Activated T-helper 17 cell treated with anti-CD3 and anti-CD28 coated beads, Interleukin-2, amount 50 U/mL, for 72 hours (primary cell): ENCODE data around the gene GFM1. TPM values are rescaled to one million over a fixed set of nuclear protein-coding genes. Genes with fewer than 3 reads are reported as not detected.

Source experiments
- ATAC-seq: fragments of 150-1000 bp; cut with Tn5 transposase; replicated peaks from 2 replicates; pipeline ENCODE4 v1.10.0; 2021; ENCODE audit warnings: mild to moderate bottlenecking, moderate library complexity
- H3K27ac Mint-ChIP-seq: one replicate; pipeline ENCODE4 v1.8.0; 2022; ENCODE audit warnings: mixed read lengths
- H3K27me3 Mint-ChIP-seq: one replicate; pipeline ENCODE4 v1.8.0; 2022; ENCODE audit warnings: mixed read lengths
- H3K36me3 Mint-ChIP-seq: one replicate; pipeline ENCODE4 v1.8.0; 2022; ENCODE audit warnings: low read depth, mild to moderate bottlenecking, mixed read lengths
- H3K4me1 Mint-ChIP-seq: one replicate; pipeline ENCODE4 v1.8.0; 2022; ENCODE audit warnings: mixed read lengths
- H3K4me3 Mint-ChIP-seq: one replicate; pipeline ENCODE4 v1.8.0; 2022; ENCODE audit warnings: mild to moderate bottlenecking, mixed read lengths
- H3K9me3 Mint-ChIP-seq: one replicate; pipeline ENCODE4 v1.8.0; 2022; ENCODE audit warnings: mixed read lengths
- total RNA-seq, 2 donors: library from RNA; stranded (reverse); gene quantifications; one replicate each; pipeline ENCODE4 v1.2.3, GENCODE V29; 2022

The GFM1 gene
- 10 to 100 TPM; 40.6 to 69.1 TPM for total RNA-seq

GRCh38 chr3:158644345-158644908 lies at the start of gene GFM1:
TSS of gene GFM1 (plus strand) at chr3:158644527. CDS start at chr3:158644635, 108 bp downstream.
- H3K36me3 Mint-ChIP-seq = peaks cover 38% of the 10 kb centered on the region
- peak within 1 kb of the TSS; percentile 93 for H3K4me3 Mint-ChIP-seq
- no peaks in the 10 kb centered on the region for H3K27me3 Mint-ChIP-seq
- no peaks in the 10 kb centered on the region for H3K9me3 Mint-ChIP-seq
- H3K27ac Mint-ChIP-seq = peak within 1 kb of the TSS; percentile 91
- peak; percentile 96 for ATAC-seq
- peaks cover 24% of the 10 kb centered on the region for H3K4me1 Mint-ChIP-seq

DNA sequence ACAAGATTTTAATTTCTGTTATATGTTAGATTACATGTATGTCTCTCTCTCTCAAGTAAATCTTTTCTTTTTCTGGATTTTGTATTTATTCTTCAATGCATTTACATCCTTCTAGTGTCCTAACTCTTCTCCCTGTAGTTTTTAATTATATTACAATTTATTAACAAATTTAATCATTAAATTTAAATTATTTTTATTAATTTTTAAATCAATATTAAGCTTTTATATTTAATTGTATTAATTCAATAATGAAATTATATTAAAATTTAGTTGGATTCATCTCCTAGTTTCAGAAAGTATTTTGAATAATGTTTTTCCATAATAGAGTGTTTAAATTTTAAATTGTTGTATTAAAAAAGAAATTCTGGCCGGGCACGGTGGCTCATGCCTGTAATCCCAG lies 43.5 kb upstream of the GFM1 start:
- no peaks in the 10 kb centered on the region for H3K9me3 Mint-ChIP-seq
- no peak overlapping the region for H3K4me3 Mint-ChIP-seq
- no peak for ATAC-seq
- no peaks in the 10 kb centered on the region for H3K27me3 Mint-ChIP-seq
- no peak overlapping the region for H3K27ac Mint-ChIP-seq
- no peaks in the 10 kb centered on the region for H3K4me1 Mint-ChIP-seq
- H3K36me3 Mint-ChIP-seq = no peaks in the 10 kb centered on the region

DNA sequence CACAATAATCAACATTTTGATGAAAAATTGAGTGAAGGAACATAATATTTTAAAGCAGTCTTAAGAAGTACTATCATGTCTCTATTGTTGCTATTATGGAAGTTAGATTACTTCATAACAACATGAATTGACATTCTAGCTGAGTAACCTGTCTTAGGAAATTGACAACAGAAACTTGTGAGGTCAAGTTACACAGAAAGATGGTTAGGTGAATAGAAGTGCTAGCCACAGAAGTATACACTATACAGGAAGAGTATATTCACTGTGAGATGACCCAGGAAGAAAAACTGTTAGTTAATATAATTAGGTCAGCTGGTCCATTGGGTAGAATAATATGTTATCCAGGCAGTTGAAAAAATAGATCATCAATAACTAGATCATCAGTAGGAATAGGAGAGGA lies 42.1 kb upstream of the GFM1 start:
- no peaks in the 10 kb centered on the region for H3K4me1 Mint-ChIP-seq
- H3K27ac Mint-ChIP-seq = no peak overlapping the region
- no peaks in the 10 kb centered on the region for H3K36me3 Mint-ChIP-seq
- ATAC-seq = no peak
- no peaks in the 10 kb centered on the region for H3K9me3 Mint-ChIP-seq
- no peaks in the 10 kb centered on the region for H3K27me3 Mint-ChIP-seq
- no peak overlapping the region for H3K4me3 Mint-ChIP-seq

DNA sequence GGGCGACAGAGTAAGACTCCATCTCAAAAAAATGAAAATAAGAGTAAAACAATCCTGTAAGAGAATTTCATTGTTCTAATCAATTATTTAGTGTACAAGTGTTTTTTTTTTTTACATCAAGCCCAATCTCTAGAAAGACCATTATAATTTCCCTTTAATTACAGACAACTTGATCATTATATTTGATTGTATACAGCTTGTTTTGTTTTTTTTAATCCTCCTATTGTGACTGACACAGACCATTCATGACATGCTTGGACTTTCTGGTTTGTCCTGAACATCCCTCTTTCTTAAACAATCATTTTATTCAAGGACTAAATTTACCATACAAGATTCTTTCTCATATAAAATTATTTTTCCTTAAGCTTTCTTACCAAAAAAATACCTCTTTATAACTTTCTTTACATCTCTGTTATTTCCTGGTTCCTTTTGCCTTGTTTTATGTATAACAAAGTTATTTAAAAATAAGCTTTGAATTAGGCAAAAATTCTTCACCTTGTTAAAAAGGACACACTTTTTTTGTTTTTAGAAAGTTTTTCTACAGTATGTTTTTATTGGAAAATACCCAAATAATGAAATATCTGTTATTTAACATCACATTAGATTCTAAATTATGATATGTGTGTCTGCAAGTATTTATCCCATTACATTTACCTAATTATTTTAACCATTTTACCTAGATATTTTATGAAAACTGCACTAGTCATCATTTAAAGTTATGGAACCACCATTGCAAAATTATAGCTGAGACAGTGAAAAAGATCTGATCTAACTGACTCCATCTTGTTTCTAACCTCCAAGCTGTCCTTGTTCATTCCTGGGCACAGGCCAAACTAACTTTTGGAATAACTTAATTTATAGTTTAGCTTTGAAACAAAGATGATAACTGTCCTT lies 26.1 kb upstream of the GFM1 start:
- Mint-ChIP-seq H3K4me3 (no peak overlapping the region), H3K27me3 (no peaks in the 10 kb centered on the region), H3K9me3 (no peaks in the 10 kb centered on the region), H3K27ac (no peak overlapping the region), H3K4me1 (no peaks in the 10 kb centered on the region), H3K36me3 (no peaks in the 10 kb centered on the region)
- no peak for ATAC-seq

DNA sequence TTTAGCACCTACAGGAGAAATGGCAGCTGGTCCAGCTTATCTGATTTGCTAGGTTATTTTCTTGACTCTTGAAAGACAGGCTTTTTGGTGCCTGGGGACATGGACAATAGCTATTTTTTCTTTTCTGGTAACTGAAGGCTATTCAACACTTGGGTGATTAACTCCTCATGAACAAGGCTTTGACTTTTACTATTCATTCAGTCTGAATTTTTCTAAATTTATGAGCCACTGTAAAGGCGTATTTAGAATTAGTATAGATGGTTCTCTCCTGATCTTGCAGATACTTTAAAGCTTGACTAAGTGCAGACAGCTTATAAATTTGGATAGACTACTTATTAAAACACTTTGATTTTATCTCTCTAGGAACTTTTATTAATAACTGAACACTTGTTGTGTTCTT lies 18.4 kb upstream of the GFM1 start:
- no peak overlapping the region for H3K27ac Mint-ChIP-seq
- H3K9me3 Mint-ChIP-seq = no peaks in the 10 kb centered on the region
- H3K4me3 Mint-ChIP-seq = no peak overlapping the region
- H3K36me3 Mint-ChIP-seq = no peaks in the 10 kb centered on the region
- no peak for ATAC-seq
- peaks cover 20% of the 10 kb centered on the region for H3K27me3 Mint-ChIP-seq
- no peaks in the 10 kb centered on the region for H3K4me1 Mint-ChIP-seq

DNA sequence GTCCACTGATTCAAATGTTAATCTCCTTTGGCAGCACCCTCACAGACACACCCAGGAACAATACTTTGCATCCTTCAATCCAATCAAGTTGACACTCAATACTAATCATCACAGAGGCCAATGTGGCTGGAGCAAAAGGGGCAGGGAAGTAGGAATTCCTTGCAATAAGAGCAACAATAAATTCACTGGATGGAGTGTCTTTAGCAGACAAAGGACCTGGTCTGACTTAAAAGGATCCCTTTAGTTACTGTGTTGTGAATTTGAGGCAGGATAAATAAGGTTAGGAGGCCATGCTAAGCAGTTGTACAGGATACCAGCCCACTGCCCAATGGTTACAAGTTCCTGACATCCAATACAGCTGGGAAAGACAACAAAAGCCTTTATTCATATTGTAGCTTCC lies 12.3 kb upstream of the GFM1 start:
- ATAC-seq = no peak
- Mint-ChIP-seq H3K36me3 (no peaks in the 10 kb centered on the region), H3K27ac (no peak overlapping the region), H3K4me3 (no peak overlapping the region), H3K4me1 (no peaks in the 10 kb centered on the region), H3K27me3 (peaks cover 24% of the 10 kb centered on the region), H3K9me3 (no peaks in the 10 kb centered on the region)

DNA sequence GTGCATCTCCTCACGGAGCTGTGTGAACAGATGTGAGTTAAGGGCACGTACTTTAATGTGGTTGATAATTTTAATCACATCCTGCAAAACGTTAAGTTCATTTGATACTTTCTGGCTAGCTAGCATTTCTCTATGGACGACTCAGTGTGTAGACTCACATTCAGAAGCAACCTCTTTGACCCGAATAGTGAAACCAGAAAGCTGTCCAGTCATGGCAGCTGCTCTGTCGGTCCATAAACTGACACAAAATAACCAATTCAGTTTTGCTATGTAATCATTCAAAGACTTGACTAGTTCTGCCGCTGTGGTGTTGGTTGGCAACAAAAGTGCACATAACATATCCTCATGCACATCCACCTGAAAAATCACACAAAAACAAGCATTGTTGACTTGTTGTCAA lies 3.7 kb upstream of the GFM1 start:
- H3K4me1 Mint-ChIP-seq = peaks cover 9% of the 10 kb centered on the region

DNA sequence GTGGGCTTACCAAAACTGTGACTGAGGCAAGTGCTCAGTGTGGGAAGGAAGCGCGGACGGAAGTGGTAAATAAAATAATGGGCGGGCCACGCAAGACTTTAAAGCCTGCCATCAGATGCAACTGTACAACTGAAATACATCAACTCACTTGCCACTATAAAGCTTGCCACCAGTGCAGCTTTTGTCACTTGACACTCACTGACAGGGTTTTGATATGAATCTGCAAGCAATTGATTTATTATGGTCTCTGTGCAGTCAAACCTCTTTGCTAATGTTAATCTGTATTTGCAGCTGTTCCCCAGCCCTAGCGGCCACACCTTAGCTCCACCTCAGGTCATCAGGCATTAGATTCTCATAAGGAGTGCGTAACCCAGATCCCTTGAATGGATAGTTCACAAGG lies 2.3 kb upstream of the GFM1 start:
- H3K36me3 Mint-ChIP-seq = peaks cover 13% of the 10 kb centered on the region
- H3K4me3 Mint-ChIP-seq = peak overlapping the region; percentile 57
- peak; percentile 10 for ATAC-seq
- H3K4me1 Mint-ChIP-seq = peaks cover 18% of the 10 kb centered on the region
- H3K9me3 Mint-ChIP-seq = no peaks in the 10 kb centered on the region
- H3K27me3 Mint-ChIP-seq = no peaks in the 10 kb centered on the region
- peak overlapping the region; percentile 58 for H3K27ac Mint-ChIP-seq

More for the DNA sequence above, 3.7 kb upstream of the GFM1 start:
- no peak overlapping the region for H3K27ac Mint-ChIP-seq
- no peak overlapping the region for H3K4me3 Mint-ChIP-seq
- H3K27me3 Mint-ChIP-seq = no peaks in the 10 kb centered on the region
- ATAC-seq = no peak
- H3K9me3 Mint-ChIP-seq = no peaks in the 10 kb centered on the region
- H3K36me3 Mint-ChIP-seq = no peaks in the 10 kb centered on the region

- H3K9me3 Mint-ChIP-seq = no peaks in the 10 kb centered on the region
- H3K27ac Mint-ChIP-seq = peak overlapping the region; percentile 58
- H3K36me3 Mint-ChIP-seq = peaks cover 20% of the 10 kb centered on the region
- ATAC-seq = no peak
- peaks cover 19% of the 10 kb centered on the region for H3K4me1 Mint-ChIP-seq
- H3K4me3 Mint-ChIP-seq = peak overlapping the region; percentile 57
- H3K27me3 Mint-ChIP-seq = no peaks in the 10 kb centered on the region
Observed at GRCh38 chr3:158642474-158643210, 1.7 kb upstream of the GFM1 start.

DNA sequence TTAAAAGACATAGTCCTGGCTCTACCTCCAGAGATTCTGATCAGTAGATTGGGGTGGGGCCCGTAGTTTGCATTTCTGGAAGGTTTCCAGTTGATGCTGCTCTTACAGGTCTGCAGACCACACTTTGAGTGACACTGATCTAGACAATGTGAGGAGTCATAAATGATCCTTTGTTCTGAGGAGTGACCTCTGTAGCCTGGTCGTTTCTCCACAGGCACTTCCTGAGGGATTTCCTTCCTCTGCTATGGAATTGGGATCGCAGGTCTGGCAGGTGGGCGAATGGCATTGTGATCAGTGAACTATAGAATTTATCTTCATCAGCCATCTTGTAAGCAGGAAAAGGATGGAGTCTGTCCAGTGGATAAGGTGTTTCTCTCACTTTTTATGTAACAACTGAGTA lies 5.5 kb downstream of the GFM1 start:
- H3K4me1 Mint-ChIP-seq = peaks cover 15% of the 10 kb centered on the region
- H3K27ac Mint-ChIP-seq = no peak overlapping the region
- H3K27me3 Mint-ChIP-seq = no peaks in the 10 kb centered on the region
- H3K9me3 Mint-ChIP-seq = no peaks in the 10 kb centered on the region
- ATAC-seq = no peak
- H3K4me3 Mint-ChIP-seq = no peak overlapping the region
- H3K36me3 Mint-ChIP-seq = peaks cover 91% of the 10 kb centered on the region

DNA sequence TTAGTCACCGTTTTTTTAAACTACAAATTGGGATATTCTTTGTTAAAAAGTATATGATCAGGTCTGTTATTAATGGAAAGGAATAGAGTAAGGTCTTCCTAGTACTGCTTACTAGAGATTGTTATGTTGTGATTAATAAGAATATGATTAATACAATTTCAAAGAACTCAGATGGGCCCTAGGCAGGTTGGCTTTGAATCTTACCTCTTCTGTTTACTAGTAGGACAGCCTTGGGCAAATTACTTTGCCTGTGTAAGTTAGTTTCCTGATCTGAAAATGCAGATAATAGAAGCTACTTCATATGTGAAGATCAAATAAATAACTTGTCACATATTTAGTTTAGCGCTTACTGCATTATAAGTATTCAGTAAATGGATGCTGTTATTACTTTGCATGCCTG lies 6.9 kb downstream of the GFM1 start:
- Mint-ChIP-seq H3K9me3 (no peaks in the 10 kb centered on the region), H3K27me3 (no peaks in the 10 kb centered on the region), H3K4me1 (peaks cover 10% of the 10 kb centered on the region), H3K4me3 (no peak overlapping the region), H3K27ac (no peak overlapping the region), H3K36me3 (peaks cover 98% of the 10 kb centered on the region)
- no peak for ATAC-seq

DNA sequence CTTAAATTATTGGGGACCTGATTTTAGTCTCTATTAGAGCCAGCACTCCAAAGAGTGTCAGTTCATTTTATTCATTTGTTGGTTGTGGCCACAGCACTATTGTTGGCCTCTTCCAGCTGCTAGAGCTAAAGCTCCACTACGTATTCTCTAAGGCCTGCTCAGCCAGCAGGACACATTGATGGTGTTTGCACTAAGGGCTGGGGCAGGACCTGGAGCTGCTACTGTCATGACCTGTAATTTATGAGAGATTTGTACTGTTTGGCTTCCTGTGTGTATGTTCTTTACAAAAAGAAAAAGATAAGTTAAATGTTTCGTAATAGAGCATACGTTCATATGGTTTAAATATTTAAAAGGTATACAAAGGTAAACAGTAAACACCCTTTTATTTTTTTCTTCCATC lies 8.1 kb downstream of the GFM1 start:
- peaks cover 6% of the 10 kb centered on the region for H3K4me1 Mint-ChIP-seq
- H3K27me3 Mint-ChIP-seq = no peaks in the 10 kb centered on the region
- H3K27ac Mint-ChIP-seq = no peak overlapping the region
- ATAC-seq = no peak
- no peak overlapping the region for H3K4me3 Mint-ChIP-seq
- peaks cover 98% of the 10 kb centered on the region for H3K36me3 Mint-ChIP-seq
- H3K9me3 Mint-ChIP-seq = no peaks in the 10 kb centered on the region

DNA sequence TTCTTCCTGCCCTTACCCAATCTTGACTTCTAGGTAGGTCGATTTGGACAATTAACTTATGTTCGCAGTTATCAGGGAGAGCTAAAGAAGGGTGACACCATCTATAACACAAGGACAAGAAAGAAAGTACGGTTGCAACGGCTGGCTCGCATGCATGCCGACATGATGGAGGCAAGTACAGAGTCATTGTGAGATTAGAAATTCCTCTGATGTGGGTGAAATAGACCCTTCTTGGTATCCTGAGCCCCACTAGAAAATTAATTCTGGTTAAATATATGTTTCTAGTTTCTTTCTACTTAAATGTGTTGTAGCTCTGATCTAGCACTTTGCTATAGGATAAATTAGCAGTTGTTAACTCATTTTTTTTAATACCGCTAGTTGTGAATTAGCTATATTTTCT lies 14.6 kb downstream of the GFM1 start:
- peak; percentile 29 for ATAC-seq
- Mint-ChIP-seq H3K4me3 (no peak overlapping the region), H3K36me3 (peaks cover 94% of the 10 kb centered on the region), H3K9me3 (no peaks in the 10 kb centered on the region), H3K4me1 (peaks cover 6% of the 10 kb centered on the region), H3K27me3 (no peaks in the 10 kb centered on the region), H3K27ac (peak overlapping the region; percentile 54)

DNA sequence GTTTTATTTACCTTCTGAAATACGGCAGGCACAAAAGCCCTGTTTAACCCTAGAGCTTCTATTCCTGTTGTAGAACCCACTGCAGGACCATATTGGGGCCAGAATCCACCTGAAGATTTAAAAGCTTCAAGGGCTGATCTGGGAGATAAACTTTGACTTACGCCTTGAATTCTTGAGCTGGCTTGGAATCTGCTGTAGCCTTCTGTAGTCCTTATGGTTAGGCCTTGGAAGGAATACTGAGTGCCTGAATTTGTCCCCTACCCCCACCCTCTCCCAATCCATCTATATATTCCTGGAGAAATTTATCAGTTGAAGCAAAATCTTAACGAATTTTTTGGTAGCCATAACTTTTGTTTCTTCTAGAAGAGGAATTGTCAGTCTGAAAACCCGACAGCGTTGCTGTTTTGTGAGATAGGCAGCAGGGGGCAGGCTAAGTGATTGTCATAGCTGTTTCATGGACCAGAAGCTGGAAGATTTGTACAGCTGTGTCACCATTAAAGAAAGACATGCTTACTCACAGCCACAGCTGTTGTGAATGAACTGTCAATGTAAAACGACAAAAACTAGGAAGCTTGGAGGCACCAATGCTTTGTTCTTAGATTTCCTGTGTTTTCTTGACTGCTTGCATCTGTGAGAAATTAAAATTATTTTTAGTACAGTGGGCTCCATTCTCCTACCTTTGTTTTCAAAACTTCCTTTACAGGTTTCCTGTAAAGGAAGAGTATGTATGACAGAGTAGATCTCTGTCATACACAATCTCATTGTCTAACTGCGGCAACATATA lies 15.3 kb downstream of the GFM1 start:
- no peak overlapping the region for H3K4me3 Mint-ChIP-seq
- H3K9me3 Mint-ChIP-seq = no peaks in the 10 kb centered on the region
- peaks cover 94% of the 10 kb centered on the region for H3K36me3 Mint-ChIP-seq
- peak; percentile 85 for ATAC-seq
- no peak overlapping the region for H3K27ac Mint-ChIP-seq
- H3K4me1 Mint-ChIP-seq = peaks cover 6% of the 10 kb centered on the region
- H3K27me3 Mint-ChIP-seq = no peaks in the 10 kb centered on the region
